Measurements from ENCODE around the gene NFATC3.
A peak's percentile ranks its signal among the peaks of the same experiment; 100 is the strongest.

Gene NFATC3
- total RNA-seq: 88.2 to 164 reads per million in 2 experiments

DNA sequence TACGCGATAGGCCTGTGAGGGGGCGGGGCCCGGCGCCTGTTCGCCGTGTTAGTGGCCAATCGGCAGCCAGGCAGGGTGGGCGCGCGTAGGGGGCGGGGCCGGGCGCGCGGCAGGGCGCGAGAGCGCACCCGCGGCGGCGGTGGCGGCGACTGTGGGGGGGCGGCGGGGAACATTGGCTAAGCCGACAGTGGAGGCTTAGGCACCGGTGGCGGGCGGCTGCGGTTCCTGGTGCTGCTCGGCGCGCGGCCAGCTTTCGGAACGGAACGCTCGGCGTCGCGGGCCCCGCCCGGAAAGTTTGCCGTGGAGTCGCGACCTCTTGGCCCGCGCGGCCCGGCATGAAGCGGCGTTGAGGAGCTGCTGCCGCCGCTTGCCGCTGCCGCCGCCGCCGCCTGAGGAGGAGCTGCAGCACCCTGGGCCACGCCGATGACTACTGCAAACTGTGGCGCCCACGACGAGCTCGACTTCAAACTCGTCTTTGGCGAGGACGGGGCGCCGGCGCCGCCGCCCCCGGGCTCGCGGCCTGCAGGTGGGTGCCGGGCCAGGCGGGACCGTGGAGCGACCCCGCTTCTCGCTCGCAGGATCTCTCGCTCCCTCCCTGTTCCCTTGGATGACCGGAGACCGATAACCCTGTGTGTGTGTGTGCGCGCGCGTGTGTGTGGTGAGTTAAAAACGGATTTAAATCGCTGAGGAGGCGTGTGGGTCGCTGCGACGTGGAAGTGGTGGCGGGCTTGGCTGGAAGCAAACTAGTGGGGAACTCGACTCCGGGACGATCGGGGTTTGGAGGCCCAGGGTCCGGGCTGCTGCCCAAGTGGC, at the start of gene NFATC3:
TSS of gene NFATC3 (plus strand) at position 112 of the 813 bp plus-strand sequence. CDS start at position 424, 312 bp downstream.
- DNase-seq (ENCODE audit: low read depth): peak; percentile 99

DNA sequence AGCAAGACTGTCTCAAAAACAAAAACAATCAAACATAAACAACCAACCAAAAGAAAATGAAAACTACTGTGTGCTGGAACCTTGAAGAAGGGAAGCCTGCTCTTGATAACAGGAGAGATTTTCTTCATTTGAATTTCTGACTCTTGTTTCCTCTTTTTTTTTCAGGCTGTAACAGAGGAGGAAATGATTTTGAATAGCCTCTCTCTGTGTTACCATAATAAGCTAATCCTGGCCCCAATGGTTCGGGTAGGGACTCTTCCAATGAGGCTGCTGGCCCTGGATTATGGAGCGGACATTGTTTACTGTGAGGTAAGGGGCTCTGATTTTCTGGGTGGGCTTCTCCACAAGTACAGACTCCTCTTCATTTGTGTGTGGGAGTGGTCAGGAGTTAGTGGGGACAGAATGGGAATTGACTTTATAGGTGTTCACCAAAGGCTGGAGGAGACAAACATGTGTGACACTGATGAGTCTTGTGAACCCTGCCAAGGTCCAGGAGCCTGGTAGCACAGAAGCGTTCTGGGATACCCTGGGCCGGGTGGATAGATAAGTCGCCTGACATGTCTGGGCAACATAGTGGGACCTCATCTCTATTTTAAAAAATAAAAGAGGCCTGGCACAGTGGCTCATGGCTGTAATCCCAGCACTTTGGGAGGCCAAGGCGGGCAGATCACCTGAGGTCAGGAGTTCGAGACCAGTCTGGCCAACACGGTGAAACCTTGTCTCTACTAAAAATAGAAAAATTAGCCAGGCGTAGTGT, 47.2 kb upstream of the NFATC3 start:
- DNase-seq (ENCODE audit: low read depth): no peak

DNA sequence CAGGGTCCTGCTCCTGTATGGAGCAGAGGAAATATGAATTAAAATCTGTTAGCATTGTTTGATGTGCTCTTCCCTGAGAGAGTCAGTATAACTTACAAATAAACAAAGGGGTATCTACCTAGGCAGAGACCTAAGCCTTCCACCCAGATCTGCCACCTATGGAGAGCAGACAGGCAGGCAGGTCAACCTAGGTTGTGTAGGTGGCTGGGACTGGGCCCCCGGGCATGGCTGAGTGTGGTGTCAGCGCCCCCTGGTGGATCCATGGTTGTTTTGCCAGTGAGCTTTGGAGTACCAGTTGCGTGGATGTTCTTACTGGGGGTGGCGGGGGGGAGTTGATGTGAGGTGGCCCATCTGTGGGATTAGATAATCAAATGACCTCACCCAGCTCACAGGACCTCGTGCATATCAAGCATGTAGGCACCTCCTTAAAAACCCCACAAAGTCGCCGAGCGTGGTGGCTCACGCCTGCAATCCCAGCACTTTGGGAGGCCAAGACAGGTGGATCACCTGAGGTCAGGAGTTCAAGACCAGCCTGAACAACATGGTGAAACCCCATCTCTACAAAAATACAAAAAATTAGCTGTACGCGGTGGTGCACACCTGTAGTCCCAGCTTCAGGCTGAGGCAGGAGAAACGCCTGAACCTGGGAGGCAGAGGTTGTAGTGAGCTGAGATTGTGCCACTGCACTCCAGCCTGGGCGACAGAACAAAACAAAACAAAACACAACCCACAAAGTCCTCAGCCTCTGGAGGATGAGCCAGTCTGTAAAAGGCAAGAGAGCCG, 44.5 kb upstream of the NFATC3 start:
- peak; percentile 82 for DNase-seq (ENCODE audit: low read depth)

DNA sequence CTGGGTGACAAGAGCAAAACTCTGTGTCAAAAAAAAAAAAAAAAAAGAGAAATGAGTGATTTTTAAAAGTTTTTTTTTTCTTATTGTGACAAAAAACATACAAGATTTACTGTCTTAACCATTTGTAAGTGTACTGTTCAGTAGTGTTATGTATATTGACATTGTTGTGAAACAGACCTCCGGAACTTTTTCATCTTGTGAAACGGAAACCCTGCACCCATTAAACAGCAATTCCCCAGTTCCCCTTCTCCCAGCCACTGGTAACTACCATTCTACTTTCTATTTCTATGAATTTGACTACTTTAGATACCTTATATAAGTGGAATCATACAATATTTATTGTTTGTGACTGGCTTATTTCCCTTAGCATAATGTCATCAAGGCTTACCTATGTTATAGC, 43.4 kb upstream of the NFATC3 start:
- DNase-seq (ENCODE audit: low read depth): no peak

DNA sequence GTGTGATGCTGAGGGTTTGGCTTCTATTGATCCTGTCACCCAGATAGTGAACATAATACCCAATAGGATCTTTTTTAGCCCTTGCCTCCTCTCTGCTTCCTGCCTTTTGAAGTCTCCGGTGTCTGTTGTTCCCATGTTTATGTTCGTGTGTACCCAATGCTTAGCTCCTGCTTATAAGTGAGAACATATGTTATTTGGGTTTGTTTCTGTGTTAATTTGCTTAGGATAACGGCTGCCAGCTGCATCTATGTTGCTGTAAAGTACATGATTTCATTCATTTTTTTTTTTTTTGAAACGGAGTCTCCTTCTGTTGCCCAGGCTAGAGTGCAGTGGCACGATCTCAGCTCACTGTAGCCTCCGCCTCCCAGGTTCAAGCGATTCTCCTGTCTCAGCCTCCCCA, 39.1 kb upstream of the NFATC3 start:
- DNase-seq (ENCODE audit: low read depth): no peak

DNA sequence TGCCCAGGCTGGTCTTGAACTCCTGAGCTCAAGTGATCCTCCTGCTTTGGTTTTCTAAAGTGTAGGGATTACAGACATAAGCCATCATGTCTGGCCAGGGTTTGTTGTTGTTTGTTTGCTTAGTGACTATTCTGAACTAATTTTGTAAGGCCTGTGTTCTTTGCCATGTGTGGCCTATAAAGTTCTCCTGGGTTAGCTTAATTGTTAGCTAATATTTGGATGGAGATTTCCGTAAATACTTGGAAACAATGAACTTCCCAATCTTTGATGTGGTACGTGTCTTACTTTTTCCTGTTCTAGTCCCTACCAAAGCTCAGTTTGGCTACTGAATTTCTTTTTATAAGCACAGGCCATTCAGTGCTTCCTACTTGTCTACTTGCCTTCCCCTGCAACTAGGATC, 37.2 kb upstream of the NFATC3 start:
- DNase-seq (ENCODE audit: low read depth): no peak

DNA sequence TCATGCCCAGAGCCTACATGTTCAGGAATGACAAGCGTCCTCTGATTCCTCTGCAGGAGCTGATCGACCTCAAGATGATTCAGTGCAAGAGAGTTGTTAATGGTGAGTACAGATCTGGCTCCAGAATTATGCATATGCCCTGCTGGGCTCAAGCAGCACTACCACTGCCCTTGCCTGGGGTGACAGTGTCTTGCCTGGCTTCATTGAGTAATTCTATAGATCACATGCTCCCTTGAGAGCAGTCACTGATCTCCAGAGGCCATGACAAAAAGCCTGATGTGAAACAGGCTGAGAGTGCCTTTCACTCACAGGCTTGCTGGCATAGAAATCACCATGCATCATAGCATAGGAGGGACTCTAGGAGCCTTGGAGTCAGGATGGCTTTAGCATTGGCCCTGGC, 35.7 kb upstream of the NFATC3 start:
- no peak for DNase-seq (ENCODE audit: low read depth)

DNA sequence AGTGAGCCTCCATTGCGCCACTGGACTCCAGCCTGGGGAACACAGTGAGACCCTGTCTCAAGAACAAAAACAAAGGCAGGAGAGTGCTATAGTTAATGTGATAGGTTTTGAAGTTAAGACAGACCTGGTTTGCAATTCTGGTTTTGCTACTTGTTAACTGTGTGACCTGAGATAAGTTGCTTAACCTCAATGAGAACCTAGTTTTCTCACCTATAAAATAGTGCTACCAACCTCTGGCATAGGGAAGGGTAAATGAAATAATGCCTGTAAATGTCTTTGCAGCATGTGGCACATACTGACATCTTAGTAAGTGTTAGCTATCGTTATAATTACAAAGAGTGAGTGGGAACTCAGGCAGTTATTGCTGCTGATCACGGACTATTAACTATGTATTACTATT, 29.8 kb upstream of the NFATC3 start:
- no peak for DNase-seq (ENCODE audit: low read depth)

DNA sequence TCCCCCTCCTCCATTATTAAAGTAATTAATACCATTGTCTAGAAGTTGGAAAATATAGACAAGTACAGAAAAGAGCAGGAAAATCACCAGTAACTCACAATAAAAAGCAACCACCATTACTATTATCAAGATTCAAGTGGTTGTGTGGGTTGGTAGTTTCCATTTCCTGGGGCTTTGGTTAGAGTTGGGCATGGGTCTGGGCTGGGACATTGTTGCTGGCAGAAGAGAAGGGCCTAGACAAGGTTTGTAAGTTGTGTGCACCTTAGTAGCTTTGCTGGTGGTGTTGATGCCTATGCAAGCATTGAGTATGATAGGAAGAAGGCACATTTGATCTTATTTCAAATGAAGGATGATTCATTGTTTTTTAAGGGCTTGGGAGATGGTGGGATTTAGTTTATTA, 25.4 kb upstream of the NFATC3 start:
- DNase-seq (ENCODE audit: low read depth): no peak

DNA sequence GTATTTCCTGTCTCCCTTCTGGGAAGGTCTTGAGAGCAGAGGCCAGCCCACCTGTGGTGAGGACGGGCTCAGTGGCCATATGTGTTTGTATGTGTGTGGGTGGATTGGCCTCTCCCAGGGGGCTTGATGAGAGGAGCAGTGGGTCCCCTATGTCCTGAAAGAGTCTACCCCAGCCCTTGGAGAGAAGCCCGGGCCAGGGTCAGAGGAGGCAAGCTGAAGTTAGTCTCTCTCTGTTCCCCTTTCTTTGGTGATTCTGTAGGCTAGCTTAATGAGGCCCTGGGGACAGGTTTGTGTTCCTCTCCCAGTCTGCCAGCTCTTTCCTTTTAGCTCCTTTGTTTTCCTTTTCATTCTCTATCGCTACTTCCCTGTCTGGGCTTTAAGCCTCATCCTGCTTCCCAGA, 23.8 kb upstream of the NFATC3 start:
- DNase-seq (ENCODE audit: low read depth): no peak

DNA sequence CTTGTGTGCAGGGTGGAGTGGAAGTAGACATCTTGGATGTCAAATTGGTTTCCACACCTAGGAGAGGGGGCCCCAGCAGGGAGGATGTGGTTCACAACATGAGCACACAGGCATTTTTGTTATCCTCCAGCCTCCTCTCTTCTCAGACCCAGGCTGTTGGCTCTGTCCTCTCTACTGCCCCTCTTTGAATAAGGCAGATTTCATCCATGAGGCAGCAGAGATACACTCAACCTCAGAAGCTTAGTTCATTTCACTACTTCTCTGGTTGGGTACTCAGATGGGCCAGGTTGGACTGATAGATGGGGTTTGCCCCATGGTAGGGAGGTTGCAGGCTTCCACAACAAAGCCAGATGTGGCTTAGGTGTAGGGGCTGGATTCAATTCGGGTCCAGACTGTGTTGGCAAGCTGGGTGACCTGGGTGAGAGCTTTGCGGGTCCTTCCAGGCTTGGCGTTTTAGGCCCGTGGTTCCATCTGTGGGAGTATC, 22.2 kb upstream of the NFATC3 start:
- no peak for DNase-seq (ENCODE audit: low read depth)

DNA sequence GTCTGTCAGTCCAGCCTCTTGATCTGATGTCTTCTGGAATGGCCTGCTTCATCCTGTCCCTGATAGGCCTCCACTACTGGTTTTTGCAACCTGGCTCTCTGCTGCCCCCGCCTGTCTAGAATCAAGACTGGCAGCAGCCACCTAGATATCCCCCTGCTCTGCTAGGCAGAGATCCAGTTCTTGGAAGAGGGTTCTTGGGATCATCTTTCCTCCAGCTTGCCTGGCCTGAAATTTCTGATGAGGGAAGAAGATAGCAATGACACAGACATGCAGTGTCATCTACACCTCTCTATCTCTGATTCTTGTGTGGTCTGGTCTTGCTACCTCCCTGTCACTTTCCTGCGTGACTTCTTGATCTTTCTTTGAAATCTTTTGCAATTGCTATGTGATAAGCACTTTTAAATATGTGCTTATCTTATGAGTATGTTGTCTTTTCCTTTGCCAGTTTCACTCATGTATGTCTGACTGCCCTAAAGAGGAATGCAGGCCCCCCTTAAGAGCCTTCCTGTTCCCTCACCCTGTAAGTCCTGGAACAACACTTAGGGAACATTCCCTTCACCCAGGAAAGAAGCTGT, 20.3 kb upstream of the NFATC3 start:
- DNase-seq (ENCODE audit: low read depth): peak; percentile 55

DNA sequence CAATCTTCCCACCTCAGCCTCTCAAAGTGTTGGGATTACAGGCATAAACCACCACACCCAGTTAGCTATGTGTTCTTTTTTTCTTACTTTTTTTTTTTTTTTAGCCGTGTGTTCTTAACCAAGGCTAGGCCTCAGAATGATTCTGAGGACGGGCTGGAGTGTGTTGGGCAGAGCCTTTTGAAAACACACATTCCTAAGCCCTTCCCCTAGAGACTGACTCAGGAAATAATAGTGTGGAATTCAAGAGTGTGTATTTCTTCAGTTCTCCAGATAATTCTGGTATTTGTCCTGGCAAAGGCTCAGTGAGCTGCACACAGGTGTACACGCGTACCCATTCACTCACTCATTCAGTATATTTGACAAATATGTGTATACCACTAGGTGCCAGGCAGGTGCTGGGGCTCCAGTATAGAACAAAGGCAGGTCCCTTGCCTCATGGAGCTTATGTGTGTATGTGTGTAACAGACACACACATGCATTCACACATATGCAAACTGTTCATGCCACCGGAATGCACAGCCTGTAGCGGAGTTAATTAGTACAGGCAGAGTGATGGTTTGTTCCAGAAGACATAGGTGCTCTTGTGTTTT, 19.4 kb upstream of the NFATC3 start:
- no peak for DNase-seq (ENCODE audit: low read depth)

DNA sequence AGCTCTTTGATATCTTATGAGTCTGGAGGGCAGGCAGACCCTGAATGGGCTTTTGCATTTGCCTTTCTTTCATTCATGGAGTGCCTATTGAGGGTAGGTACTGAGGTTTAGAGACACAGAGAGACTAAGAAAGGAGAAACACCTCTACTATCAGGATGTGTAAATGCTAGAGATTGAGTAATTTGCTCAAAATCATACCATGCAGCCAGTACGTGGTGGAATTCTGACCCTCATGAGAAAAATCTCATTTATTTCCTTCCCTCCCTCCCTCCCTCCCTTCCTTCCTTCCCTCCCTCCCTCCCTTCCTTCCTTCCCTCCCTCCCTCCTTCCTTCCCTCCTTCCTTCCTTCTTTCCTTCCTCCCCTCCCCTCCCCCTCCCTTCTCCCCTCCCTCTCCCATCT, 18.4 kb upstream of the NFATC3 start:
- DNase-seq (ENCODE audit: low read depth): no peak

DNA sequence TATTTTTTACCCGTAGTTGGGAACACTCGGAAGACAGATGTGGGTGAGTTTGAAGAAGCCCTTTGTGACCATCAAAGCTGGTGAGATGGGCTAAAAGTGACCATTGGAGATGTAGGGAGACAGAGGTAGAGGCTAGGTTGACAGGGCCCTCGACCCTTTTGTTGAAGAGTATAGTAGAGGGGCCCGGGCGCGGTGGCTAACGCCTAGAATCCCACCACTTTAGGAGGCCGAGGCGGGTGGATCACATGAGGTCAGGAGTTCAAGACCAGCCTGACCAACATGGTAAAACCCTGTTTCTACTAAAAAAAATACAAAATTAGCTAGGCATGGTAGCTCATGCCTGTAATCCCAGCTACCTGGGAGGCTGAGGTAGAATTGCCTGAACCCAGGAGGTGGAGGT, 16.2 kb upstream of the NFATC3 start:
- DNase-seq (ENCODE audit: low read depth): no peak

DNA sequence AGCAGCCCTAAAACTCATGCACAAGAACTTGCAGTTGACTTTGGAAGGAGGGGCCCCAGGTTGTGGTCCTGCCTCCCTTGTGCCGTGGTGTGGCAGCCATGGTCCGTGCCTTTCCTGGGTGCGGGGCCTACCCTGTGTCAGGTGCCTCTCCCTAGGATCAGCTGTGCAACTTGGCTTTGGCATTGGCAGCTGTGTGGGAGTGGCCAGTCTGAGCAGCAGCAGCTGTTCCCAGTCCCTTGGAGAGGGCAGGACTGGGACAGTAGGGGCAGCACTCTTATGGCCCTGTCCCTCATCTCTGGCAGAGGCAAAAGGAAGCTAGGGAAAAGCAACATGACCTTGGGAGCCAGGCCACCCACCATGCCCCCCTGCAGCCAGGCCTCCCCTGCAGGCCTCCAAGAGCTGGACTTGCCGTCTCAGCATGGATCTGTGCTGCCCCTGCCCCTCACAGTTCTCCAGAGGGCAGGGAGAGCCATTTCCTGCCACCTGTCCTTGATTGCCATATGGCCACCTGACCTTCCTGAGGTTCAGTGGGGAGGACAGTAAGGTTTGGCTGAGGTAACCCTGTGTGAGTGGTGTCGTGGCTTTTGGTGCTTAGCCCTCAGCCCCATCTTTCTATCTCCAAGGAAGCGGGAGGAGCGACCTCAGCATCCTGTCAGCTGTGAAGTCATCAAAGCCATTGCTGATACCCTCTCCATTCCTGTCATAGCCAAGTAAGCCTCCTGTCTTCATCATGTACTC, 15.5 kb upstream of the NFATC3 start:
- DNase-seq (ENCODE audit: low read depth): no peak

DNA sequence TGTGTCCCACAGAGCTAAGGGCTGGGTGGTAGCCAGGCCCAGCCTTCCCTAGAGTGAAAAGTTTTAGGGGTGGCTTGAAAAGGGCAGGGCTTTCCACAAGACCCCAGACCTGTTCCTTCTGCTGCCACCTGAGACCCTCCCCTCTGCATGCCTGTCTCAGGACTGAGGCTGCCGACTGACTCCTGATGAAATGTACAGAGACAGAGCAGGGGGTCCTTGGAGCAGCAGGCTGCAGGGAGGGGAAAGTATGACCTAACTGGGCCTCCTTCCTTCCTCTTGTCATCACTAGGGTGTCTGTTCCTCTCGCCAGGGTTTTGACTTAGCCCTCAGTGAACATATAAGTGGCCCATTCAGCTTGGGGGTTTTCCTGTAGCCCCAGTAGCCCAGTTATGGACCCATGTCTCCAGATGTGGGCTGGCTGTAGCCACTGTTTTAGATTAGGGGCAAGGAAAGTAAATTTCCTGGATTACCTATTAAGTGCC, 14.9 kb upstream of the NFATC3 start:
- no peak for DNase-seq (ENCODE audit: low read depth)

DNA sequence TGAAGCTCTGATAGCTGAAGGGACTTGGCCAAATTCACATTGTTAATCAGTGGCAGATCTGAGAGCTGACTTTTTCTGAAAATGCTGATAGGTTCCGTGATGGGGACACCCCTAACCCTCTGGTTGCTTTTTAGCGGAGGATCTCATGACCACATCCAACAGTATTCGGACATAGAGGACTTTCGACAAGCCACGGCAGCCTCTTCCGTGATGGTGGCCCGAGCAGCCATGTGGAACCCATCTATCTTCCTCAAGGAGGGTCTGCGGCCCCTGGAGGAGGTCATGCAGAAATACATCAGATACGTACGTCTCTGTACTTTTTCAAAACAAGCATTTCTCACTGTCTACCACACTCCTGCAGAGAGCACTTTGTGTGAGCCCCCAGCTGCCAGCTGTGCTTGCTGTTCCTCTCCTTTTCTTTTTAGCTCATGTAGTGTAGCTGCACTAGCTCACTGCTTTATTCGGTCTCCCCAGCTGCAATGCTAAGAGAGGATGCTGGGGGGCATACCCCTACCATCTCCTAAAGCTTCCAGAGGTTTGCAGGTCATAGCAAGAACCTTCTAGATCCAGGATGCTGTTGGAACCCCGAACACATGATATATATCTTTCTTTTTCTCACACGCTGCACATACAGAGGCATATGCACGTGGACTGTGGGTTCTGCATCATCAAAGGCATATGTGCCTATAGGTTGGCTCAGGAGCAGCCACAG, 14.2 kb upstream of the NFATC3 start:
- no peak for DNase-seq (ENCODE audit: low read depth)

DNA sequence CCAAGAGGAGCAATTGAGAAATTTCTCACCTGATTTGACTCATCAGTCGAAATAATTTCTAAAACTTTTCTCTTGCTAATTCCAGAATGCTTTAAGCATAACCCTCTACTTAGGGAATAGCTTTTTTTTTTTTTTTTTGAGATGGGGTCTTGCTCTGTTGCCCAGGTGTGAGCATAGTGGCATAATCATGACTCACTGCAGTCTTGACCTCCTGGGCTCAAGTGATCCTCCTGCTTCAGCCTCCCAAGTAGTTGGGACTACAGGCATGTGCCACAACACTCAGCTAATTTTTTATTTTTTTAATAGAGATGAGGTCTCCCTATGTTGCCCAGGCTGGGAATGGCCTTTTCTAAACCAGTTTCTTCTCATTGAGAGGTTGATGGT, 13.7 kb upstream of the NFATC3 start:
- no peak for DNase-seq (ENCODE audit: low read depth)

DNA sequence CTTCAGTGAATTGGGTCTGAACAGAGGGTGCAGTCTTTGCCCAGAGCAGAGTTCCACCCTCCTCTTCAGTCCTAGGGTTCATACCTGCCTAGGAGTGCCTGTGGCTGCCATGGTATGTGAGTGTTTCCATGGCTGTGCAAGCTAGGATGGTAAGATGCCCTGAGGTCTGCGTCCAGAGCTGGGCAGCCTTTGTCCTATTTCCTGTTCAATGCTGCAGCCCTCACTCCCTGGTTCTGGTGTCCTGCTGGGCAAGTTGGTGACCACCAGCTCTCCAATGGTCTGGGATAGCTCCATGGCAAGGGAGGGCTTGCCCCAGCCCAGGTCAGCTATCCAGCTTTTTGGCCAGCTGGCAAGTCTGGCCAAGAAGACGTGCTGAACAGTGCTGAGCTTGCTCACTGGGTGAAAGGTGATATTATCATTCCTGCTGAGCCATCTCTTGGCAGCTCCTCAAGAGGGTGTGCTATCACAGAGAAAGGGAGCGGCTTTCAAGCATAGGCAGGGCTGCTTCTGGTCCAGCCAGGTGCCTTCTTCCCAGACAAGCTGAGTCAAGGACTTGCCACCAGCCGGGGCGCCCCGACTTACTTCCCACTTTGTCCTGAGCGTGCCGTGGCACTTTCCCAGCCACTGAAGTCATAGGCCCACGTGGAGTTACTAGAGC, 13.0 kb upstream of the NFATC3 start:
- DNase-seq (ENCODE audit: low read depth): no peak
